Astrocyte (in vitro differentiated cells and primary cell): Measurements from ENCODE around the gene CEP83.

Experiments used
- EZH2 ChIP-seq: IDR thresholded peaks from 2 replicates; pipeline ENCODE4 v1.6.1; 2012; ENCODE audit warnings: mild to moderate bottlenecking, low read length, inconsistent platforms; ENCODE audit not compliant: insufficient read depth
- TF ChIP-seq, protein P1 (sequence below): IDR thresholded peaks from 2 replicates; pipeline ENCODE4 v1.5.1; 2011; ENCODE audit warnings: low read depth, mild to moderate bottlenecking, inconsistent platforms, low read length, moderate library complexity; ENCODE audit not compliant: insufficient read depth

- TF ChIP-seq, protein P1, sequence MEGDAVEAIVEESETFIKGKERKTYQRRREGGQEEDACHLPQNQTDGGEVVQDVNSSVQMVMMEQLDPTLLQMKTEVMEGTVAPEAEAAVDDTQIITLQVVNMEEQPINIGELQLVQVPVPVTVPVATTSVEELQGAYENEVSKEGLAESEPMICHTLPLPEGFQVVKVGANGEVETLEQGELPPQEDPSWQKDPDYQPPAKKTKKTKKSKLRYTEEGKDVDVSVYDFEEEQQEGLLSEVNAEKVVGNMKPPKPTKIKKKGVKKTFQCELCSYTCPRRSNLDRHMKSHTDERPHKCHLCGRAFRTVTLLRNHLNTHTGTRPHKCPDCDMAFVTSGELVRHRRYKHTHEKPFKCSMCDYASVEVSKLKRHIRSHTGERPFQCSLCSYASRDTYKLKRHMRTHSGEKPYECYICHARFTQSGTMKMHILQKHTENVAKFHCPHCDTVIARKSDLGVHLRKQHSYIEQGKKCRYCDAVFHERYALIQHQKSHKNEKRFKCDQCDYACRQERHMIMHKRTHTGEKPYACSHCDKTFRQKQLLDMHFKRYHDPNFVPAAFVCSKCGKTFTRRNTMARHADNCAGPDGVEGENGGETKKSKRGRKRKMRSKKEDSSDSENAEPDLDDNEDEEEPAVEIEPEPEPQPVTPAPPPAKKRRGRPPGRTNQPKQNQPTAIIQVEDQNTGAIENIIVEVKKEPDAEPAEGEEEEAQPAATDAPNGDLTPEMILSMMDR: no peak
- no peak for TF ChIP-seq EZH2
Observed at GRCh38 chr12:94326234-94326633, 133.4 kb downstream of the CEP83 start.
